ENCODE data around the gene TNFRSF21. TPM values are rescaled to one million over a fixed set of nuclear protein-coding genes. Genes with fewer than 3 reads are reported as not detected.

The TNFRSF21 gene
- total RNA-seq, 1 experiment from 2014 or later, result 47.3 TPM

DNA sequence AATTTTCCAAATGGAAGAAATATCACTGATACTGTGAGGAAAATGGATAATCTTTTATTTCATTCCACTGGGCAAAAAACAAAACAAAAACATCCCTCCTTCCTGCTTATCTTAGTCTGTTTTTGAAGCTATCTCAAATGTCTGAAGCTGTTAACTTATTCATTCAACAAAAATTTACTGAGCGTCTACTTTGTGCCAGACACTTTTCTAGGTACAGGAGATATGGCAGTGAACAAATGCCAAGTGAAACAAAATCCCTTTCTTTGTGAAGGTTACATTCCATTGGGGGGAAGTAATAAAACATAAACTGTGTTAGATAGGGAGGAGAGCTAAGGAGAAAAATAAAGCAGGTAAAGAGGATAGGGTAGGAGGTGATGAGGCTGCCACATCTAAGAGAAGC, 47.5 kb downstream of the TNFRSF21 start:
- ATAC-seq (no peak), DNase-seq (ENCODE audit: low spot score) (no peak)
- TF ChIP-seq ZNF138 (CRISPR knock-in tag; conservative IDR thresholded peaks at IDR 0.05), result no peak
- TF ChIP-seq JUN (CRISPR knock-in tag; IDR thresholded peaks at IDR 0.05), result no peak
- TF ChIP-seq TEAD4 (CRISPR knock-in tag; IDR thresholded peaks at IDR 0.05), result no peak
- no peak for TF ChIP-seq NFYB (CRISPR knock-in tag; conservative IDR thresholded peaks at IDR 0.05; ENCODE audit: low read depth)
- TF ChIP-seq, protein P1, sequence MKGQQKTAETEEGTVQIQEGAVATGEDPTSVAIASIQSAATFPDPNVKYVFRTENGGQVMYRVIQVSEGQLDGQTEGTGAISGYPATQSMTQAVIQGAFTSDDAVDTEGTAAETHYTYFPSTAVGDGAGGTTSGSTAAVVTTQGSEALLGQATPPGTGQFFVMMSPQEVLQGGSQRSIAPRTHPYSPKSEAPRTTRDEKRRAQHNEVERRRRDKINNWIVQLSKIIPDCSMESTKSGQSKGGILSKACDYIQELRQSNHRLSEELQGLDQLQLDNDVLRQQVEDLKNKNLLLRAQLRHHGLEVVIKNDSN (CRISPR knock-in tag; IDR thresholded peaks at IDR 0.05), result no peak
- no peak for TF ChIP-seq SP1 (CRISPR knock-in tag; conservative IDR thresholded peaks at IDR 0.05)
- no peak for TF ChIP-seq GABPB1 (CRISPR knock-in tag; IDR thresholded peaks at IDR 0.05)
- TF ChIP-seq, protein P2, sequence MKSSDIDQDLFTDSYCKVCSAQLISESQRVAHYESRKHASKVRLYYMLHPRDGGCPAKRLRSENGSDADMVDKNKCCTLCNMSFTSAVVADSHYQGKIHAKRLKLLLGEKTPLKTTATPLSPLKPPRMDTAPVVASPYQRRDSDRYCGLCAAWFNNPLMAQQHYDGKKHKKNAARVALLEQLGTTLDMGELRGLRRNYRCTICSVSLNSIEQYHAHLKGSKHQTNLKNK (CRISPR knock-in tag; IDR thresholded peaks at IDR 0.05), result no peak
- TF ChIP-seq ZNF232 (CRISPR knock-in tag; IDR thresholded peaks at IDR 0.05), result no peak
- TF ChIP-seq ZNF671 (CRISPR knock-in tag; IDR thresholded peaks at IDR 0.05), result no peak
- no peak for TF ChIP-seq ELF4 (CRISPR knock-in tag; IDR thresholded peaks at IDR 0.05; ENCODE audit: low read depth)
- no peak for TF ChIP-seq ZNF317 (CRISPR knock-in tag; IDR thresholded peaks at IDR 0.05; ENCODE audit: borderline replicate concordance, low read depth)
- Mint-ChIP-seq H3K4me3 (no peak overlapping the region), H3K36me3 (peaks cover 19% of the 10 kb centered on the region), H3K4me1 (peaks cover 16% of the 10 kb centered on the region), H3K27ac (no peak overlapping the region), H3K9me3 (no peaks in the 10 kb centered on the region), H3K27me3 (ENCODE audit: low read depth) (no peaks in the 10 kb centered on the region)
- CTCF ChIA-PET, result no interaction called here
- POLR2A ChIA-PET, result no interaction called here

DNA sequence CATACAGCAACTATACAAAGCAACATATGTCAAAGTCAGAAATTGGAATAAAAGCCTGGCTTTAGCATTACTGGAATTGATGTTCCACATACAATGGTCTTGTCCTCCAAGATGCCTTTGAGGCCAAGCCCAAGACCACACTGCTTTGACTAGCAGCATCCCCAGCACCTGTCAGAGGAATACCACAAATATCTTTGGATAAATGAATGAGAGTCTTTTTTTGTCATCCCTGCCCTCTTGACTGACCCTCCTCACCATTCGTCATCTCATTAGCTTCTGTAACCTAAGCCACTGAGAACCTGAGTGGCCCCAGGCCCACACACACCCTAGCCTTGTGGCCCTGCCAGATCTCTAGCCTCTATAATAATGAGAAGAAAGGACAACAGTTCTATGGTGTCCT, 48.5 kb downstream of the TNFRSF21 start:
- Mint-ChIP-seq H3K27me3 (ENCODE audit: low read depth) (no peaks in the 10 kb centered on the region), H3K36me3 (peaks cover 20% of the 10 kb centered on the region), H3K4me3 (no peak overlapping the region), H3K4me1 (peaks cover 12% of the 10 kb centered on the region), H3K9me3 (no peaks in the 10 kb centered on the region), H3K27ac (no peak overlapping the region)
- ATAC-seq (no peak), DNase-seq (ENCODE audit: low spot score) (no peak)
- ChIA-PET CTCF (no interaction called here), POLR2A (no interaction called here)
- TF ChIP-seq, protein P3, sequence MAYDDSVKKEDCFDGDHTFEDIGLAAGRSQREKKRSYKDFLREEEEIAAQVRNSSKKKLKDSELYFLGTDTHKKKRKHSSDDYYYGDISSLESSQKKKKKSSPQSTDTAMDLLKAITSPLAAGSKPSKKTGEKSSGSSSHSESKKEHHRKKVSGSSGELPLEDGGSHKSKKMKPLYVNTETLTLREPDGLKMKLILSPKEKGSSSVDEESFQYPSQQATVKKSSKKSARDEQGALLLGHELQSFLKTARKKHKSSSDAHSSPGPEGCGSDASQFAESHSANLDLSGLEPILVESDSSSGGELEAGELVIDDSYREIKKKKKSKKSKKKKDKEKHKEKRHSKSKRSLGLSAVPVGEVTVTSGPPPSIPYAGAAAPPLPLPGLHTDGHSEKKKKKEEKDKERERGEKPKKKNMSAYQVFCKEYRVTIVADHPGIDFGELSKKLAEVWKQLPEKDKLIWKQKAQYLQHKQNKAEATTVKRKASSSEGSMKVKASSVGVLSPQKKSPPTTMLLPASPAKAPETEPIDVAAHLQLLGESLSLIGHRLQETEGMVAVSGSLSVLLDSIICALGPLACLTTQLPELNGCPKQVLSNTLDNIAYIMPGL (CRISPR knock-in tag; IDR thresholded peaks at IDR 0.05), result no peak
- TF ChIP-seq CREB1 (CRISPR knock-in tag; IDR thresholded peaks at IDR 0.05) (no peak), GRHL2 (CRISPR knock-in tag; IDR thresholded peaks at IDR 0.05; ENCODE audit: insufficient replicate concordance, severe bottlenecking) (no peak), ZNF138 (CRISPR knock-in tag; conservative IDR thresholded peaks at IDR 0.05) (no peak), PRRX2 (CRISPR knock-in tag; IDR thresholded peaks at IDR 0.05) (no peak), JAZF1 (CRISPR knock-in tag; IDR thresholded peaks at IDR 0.05) (no peak), TP53 (CRISPR knock-in tag; IDR thresholded peaks at IDR 0.05) (no peak), TEAD1 (CRISPR knock-in tag; IDR thresholded peaks at IDR 0.05) (no peak)
- TF ChIP-seq, protein P1 (CRISPR knock-in tag; IDR thresholded peaks at IDR 0.05), result no peak
- TF ChIP-seq, protein P4, sequence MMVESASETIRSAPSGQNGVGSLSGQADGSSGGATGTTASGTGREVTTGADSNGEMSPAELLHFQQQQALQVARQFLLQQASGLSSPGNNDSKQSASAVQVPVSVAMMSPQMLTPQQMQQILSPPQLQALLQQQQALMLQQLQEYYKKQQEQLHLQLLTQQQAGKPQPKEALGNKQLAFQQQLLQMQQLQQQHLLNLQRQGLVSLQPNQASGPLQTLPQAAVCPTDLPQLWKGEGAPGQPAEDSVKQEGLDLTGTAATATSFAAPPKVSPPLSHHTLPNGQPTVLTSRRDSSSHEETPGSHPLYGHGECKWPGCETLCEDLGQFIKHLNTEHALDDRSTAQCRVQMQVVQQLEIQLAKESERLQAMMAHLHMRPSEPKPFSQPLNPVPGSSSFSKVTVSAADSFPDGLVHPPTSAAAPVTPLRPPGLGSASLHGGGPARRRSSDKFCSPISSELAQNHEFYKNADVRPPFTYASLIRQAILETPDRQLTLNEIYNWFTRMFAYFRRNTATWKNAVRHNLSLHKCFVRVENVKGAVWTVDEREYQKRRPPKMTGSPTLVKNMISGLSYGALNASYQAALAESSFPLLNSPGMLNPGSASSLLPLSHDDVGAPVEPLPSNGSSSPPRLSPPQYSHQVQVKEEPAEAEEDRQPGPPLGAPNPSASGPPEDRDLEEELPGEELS (CRISPR knock-in tag; IDR thresholded peaks at IDR 0.05), result no peak
- TF ChIP-seq, protein P5, sequence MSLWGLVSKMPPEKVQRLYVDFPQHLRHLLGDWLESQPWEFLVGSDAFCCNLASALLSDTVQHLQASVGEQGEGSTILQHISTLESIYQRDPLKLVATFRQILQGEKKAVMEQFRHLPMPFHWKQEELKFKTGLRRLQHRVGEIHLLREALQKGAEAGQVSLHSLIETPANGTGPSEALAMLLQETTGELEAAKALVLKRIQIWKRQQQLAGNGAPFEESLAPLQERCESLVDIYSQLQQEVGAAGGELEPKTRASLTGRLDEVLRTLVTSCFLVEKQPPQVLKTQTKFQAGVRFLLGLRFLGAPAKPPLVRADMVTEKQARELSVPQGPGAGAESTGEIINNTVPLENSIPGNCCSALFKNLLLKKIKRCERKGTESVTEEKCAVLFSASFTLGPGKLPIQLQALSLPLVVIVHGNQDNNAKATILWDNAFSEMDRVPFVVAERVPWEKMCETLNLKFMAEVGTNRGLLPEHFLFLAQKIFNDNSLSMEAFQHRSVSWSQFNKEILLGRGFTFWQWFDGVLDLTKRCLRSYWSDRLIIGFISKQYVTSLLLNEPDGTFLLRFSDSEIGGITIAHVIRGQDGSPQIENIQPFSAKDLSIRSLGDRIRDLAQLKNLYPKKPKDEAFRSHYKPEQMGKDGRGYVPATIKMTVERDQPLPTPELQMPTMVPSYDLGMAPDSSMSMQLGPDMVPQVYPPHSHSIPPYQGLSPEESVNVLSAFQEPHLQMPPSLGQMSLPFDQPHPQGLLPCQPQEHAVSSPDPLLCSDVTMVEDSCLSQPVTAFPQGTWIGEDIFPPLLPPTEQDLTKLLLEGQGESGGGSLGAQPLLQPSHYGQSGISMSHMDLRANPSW (CRISPR knock-in tag; conservative IDR thresholded peaks at IDR 0.05; ENCODE audit: low read depth), result no peak
- TF ChIP-seq, protein P6, sequence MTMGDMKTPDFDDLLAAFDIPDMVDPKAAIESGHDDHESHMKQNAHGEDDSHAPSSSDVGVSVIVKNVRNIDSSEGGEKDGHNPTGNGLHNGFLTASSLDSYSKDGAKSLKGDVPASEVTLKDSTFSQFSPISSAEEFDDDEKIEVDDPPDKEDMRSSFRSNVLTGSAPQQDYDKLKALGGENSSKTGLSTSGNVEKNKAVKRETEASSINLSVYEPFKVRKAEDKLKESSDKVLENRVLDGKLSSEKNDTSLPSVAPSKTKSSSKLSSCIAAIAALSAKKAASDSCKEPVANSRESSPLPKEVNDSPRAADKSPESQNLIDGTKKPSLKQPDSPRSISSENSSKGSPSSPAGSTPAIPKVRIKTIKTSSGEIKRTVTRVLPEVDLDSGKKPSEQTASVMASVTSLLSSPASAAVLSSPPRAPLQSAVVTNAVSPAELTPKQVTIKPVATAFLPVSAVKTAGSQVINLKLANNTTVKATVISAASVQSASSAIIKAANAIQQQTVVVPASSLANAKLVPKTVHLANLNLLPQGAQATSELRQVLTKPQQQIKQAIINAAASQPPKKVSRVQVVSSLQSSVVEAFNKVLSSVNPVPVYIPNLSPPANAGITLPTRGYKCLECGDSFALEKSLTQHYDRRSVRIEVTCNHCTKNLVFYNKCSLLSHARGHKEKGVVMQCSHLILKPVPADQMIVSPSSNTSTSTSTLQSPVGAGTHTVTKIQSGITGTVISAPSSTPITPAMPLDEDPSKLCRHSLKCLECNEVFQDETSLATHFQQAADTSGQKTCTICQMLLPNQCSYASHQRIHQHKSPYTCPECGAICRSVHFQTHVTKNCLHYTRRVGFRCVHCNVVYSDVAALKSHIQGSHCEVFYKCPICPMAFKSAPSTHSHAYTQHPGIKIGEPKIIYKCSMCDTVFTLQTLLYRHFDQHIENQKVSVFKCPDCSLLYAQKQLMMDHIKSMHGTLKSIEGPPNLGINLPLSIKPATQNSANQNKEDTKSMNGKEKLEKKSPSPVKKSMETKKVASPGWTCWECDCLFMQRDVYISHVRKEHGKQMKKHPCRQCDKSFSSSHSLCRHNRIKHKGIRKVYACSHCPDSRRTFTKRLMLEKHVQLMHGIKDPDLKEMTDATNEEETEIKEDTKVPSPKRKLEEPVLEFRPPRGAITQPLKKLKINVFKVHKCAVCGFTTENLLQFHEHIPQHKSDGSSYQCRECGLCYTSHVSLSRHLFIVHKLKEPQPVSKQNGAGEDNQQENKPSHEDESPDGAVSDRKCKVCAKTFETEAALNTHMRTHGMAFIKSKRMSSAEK (CRISPR knock-in tag; IDR thresholded peaks at IDR 0.05; ENCODE audit: borderline replicate concordance), result no peak

Data from WTC11 (cell line).